GM12878 (cell line): ENCODE results near the gene WDR75. TPM values are rescaled to one million over a fixed set of nuclear protein-coding genes. Genes with fewer than 3 reads are reported as not detected.

ENCODE experiments used
- ATAC-seq: fragments of 200-7000 bp; cut with Tn5 transposase; 3 replicates; pipeline ENCODE4 v1.9.1; 2020; ENCODE audit warnings: mild to moderate bottlenecking, moderate library complexity
- BruUV-seq: library from RNA; stranded (reverse); fragments of 400-500 nt; replicated peaks from 2 replicates; lab custom pipeline; 2021; lab: Mats Ljungman, UMichigan
- CTCF ChIA-PET: fragments of 300-600 bp; sonication (Branson Sonifier 250); formaldehyde crosslinking; extraction: SDS; loops from one replicate; lab custom pipeline; 2021; ENCODE audit warnings: inconsistent platforms; lab: Yijun Ruan, JAX
- POLR2A ChIA-PET: fragments of 350-600 bp; formaldehyde crosslinking; extraction: SDS; loops from one replicate; lab custom pipeline; 2021; ENCODE audit warnings: inconsistent platforms; lab: Charles Lee
- RAD21 ChIA-PET: fragments of 300-600 bp; sonication (Branson Sonifier 250); formaldehyde crosslinking; loops from one replicate; lab custom pipeline; 2023; ENCODE audit warnings: antibody characterized with exemption; ENCODE audit not compliant: unreplicated experiment; lab: Charles Lee
- SMC1A ChIA-PET: fragments of 300-600 bp; sonication (Branson Sonifier 250); formaldehyde crosslinking; loops from one replicate; lab custom pipeline; 2023; ENCODE audit not compliant: unreplicated experiment, uncharacterized antibody; lab: Charles Lee
- DNase-seq: peaks from one replicate; pipeline ENCODE4 v3.0.0-alpha.2; 2011; ENCODE audit warnings: low read depth, low spot score
- FAIRE-seq: peaks from 3 replicates; lab custom pipeline; 2011; peaks lifted over from hg19 to GRCh38; lab: Jason Lieb, UNC
- H2AFZ ChIP-seq: 2 replicates; pipeline ENCODE4 v1.6.0; 2011; ENCODE audit warnings: low read depth, low read length, control low read depth; ENCODE audit not compliant: control insufficient read depth
- H3K27ac ChIP-seq: 2 replicates; pipeline ENCODE4 v1.5.1; 2011; ENCODE audit warnings: control low read depth; ENCODE audit not compliant: control insufficient read depth, insufficient read depth
- H3K27me3 ChIP-seq, 2 experiments: replicated peaks in 1 of 2; 2 replicates each; pipeline versions ENCODE4 v1.6.0 to v1.6.1; 2011; ENCODE audit warnings: low read length in 1 of 2; ENCODE audit not compliant: control insufficient read depth in 2 of 2, insufficient read depth in 2 of 2
- H3K36me3 ChIP-seq, 2 experiments: 2 replicates each; pipeline ENCODE4 v1.5.1; 2011; ENCODE audit warnings: low read length in 1 of 2; ENCODE audit not compliant: control insufficient read depth in 2 of 2, insufficient read depth in 2 of 2
- H3K4me1 ChIP-seq: 2 replicates; pipeline ENCODE4 v1.6.1; 2011; ENCODE audit warnings: mild to moderate bottlenecking, low read length, moderate library complexity, mixed read lengths; ENCODE audit not compliant: control insufficient read depth, insufficient read depth
- H3K4me2 ChIP-seq: 2 replicates; pipeline ENCODE4 v1.6.0; 2011; ENCODE audit warnings: control low read depth; ENCODE audit not compliant: control insufficient read depth, insufficient read depth
- H3K4me3 ChIP-seq: fragments of 200-600 bp; sonication (generic); 2 replicates; pipeline ENCODE4 v1.5.1; 2016
- H3K79me2 ChIP-seq: 2 replicates; pipeline ENCODE4 v1.6.0; 2011; ENCODE audit warnings: low read length; ENCODE audit not compliant: control insufficient read depth, insufficient read depth
- H3K9ac ChIP-seq: 2 replicates; pipeline ENCODE4 v1.8.0; 2011; ENCODE audit warnings: low read length, control low read depth, mixed read lengths; ENCODE audit not compliant: control insufficient read depth, insufficient read depth
- H3K9me3 ChIP-seq: replicated peaks from 3 replicates; pipeline ENCODE4 v1.5.1; 2011; ENCODE audit warnings: mild to moderate bottlenecking, low read length; ENCODE audit not compliant: control insufficient read depth, insufficient read depth
- H4K20me1 ChIP-seq: 2 replicates; pipeline ENCODE4 v1.6.0; 2011; ENCODE audit not compliant: control insufficient read depth, insufficient read depth
- ASH2L ChIP-seq: fragments of 300-600, 200-600 bp; sonication (generic); IDR thresholded peaks from 2 replicates; pipeline ENCODE4 v1.6.1; 2017; ENCODE audit warnings: low read depth, mild to moderate bottlenecking, borderline replicate concordance
- CBFB ChIP-seq: IDR thresholded peaks from 2 replicates; pipeline ENCODE4 v1.6.1; 2016; ENCODE audit warnings: antibody characterized with exemption, low read depth
- EED ChIP-seq: sonication (generic); IDR thresholded peaks from 2 replicates; pipeline ENCODE4 v1.6.1; 2016; ENCODE audit warnings: antibody characterized with exemption, low read depth
- IKZF2 ChIP-seq, 2 experiments: fragments of 450-650 bp; IDR thresholded peaks; 2 replicates each; pipeline ENCODE4 v1.6.1; 2017; ENCODE audit warnings: mild to moderate bottlenecking in 2 of 2, moderate library complexity in 2 of 2
- MTA2 ChIP-seq: fragments of 450-650 bp; IDR thresholded peaks from 2 replicates; pipeline ENCODE4 v1.6.1; 2016; ENCODE audit warnings: low read depth, mild to moderate bottlenecking, moderate library complexity
- SMARCA5 ChIP-seq: fragments of 450-650 bp; IDR thresholded peaks from 2 replicates; pipeline ENCODE4 v1.6.1; 2017; ENCODE audit warnings: mild to moderate bottlenecking
- WRNIP1 ChIP-seq: IDR thresholded peaks from 2 replicates; pipeline ENCODE4 v1.6.1; 2011; ENCODE audit warnings: low read depth, low read length, improper control_type of control experiment, borderline replicate concordance
- YY1 ChIP-seq: IDR thresholded peaks from 2 replicates; pipeline ENCODE4 v1.6.1; 2011; ENCODE audit warnings: low read depth, mild to moderate bottlenecking, low read length
- ZNF207 ChIP-seq: fragments of 450-650 bp; IDR thresholded peaks from 2 replicates; pipeline ENCODE4 v1.6.1; 2014; ENCODE audit warnings: antibody characterized with exemption, mild to moderate bottlenecking, borderline replicate concordance
- WGBS: methylation state at CpG from one replicate; pipeline ENCODE4 v1.1.6; 2016; ENCODE audit warnings: low lambda C conversion rate; ENCODE audit not compliant: insufficient replicate concordance, insufficient coverage; ENCODE audit errors: missing lambda C conversion rate; 5-methylcytosine and 5-hydroxymethylcytosine counted together
- in situ Hi-C: fragments of 300-500 bp; cut with MboI; formaldehyde crosslinking; loops from 9 replicates; pipeline ENCODE4 v1.14.3; 2018; ENCODE audit warnings: mixed read lengths
- intact Hi-C: fragments of 100-400 bp; cut with micrococcal nuclease; formaldehyde crosslinking; loops from one replicate; pipeline ENCODE4 v1.14.2; 2022; ENCODE audit not compliant: unreplicated experiment
- polyA plus RNA-seq, 11 experiments: library from polyadenylated mRNA; depleted of rRNA in 4 of 11; unstranded in 6 of 11; stranded (reverse) in 5 of 11; fragments of >200 nt; fragmentation: Nextera tagmentation in 4 of 11; fragmentation: Illumina TruSeq in 1 of 11; extraction: Ambion mirVana in 4 of 11; extraction: Trizol in 1 of 11; gene quantifications; 1 replicate in 1 of 11; 2 replicates in 10 of 11; pipeline versions ENCODE4 v1.2.1 to v1.2.3, GENCODE V29; 2011 to 2016; ENCODE audit warnings: inconsistent platforms in 2 of 11, missing spikeins in 2 of 11, low read depth in 1 of 11
- total RNA-seq, 4 experiments: library from RNA; depleted of rRNA in 3 of 4; stranded (reverse); fragments of >200 nt in 3 of 4; fragmentation: Illumina TruSeq in 1 of 4; extraction: Trizol in 1 of 4; gene quantifications; 2 replicates each; pipeline versions ENCODE4 v1.2.1 to v1.2.3, GENCODE V29; 2013 to 2021
- TF ChIP-seq, protein P1 (sequence below): fragments of 450-650 bp; IDR thresholded peaks from 2 replicates; pipeline ENCODE4 v1.6.1; 2016; ENCODE audit warnings: mild to moderate bottlenecking, moderate library complexity, borderline replicate concordance
- TF ChIP-seq, protein P2 (sequence below): fragments of 450-650 bp; formaldehyde crosslinking; IDR thresholded peaks from 2 replicates; pipeline ENCODE4 v1.4.0; 2022; ENCODE audit warnings: mild to moderate bottlenecking, moderate library complexity
- TF ChIP-seq, protein P3 (sequence below): fragments of 450-650 bp; IDR thresholded peaks from 2 replicates; pipeline ENCODE4 v1.6.1; 2017; ENCODE audit warnings: mild to moderate bottlenecking, low read depth, inconsistent platforms; ENCODE audit not compliant: poor library complexity, severe bottlenecking
- TF ChIP-seq, protein P4 (sequence below): IDR thresholded peaks from 2 replicates; pipeline ENCODE4 v1.6.1; 2011; ENCODE audit warnings: mild to moderate bottlenecking, low read depth, low read length, moderate library complexity; ENCODE audit not compliant: insufficient replicate concordance

WDR75 gene
- total and polyA plus RNA-seq, 10 of the 15 experiments (the other 5 are each of a cell fraction or from before 2014, with no cell fraction given): 53.1 to 98.5 (median 71.5) TPM

DNA sequence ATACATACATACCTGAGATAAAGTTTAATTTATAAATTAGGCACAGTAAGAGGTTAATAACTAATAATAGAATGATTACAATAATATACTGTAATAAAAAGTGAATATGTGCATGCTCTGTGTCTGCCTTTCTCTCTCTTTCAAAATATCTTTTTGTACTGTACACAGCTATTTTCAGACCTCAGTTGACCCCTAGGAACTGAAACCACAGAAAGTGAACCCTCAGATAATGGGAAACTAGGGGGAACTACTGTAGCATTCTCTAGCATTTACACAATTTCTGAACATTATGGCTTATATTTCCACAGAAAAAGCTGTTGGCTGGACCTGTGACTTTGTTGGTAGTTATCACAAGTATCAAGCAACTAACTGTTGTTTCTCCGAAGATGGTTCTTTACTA, 25.9 kb downstream of the WDR75 start:
- Histone ChIP-seq H3K9me3 (no peaks in the 10 kb centered on the region), H3K27me3 (no peaks in the 10 kb centered on the region), H3K4me2 (no peak overlapping the region), H3K27ac (no peak overlapping the region), H3K36me3 (peaks cover 0 to 36% of the 10 kb centered on the region in 2 experiments), H3K79me2 (no peaks in the 10 kb centered on the region), H3K4me1 (peaks cover 12% of the 10 kb centered on the region; the same call in 1 of the 2 replicates), H4K20me1 (no peaks in the 10 kb centered on the region), H3K4me3 (no peak overlapping the region), H3K9ac (no peak overlapping the region), H2AFZ (no peak overlapping the region)
- no peak for FAIRE-seq
- BruUV-seq: no TSS peak
- no peak for DNase-seq
- intact Hi-C loops: loop anchor here (5.0 kb wide), 1 partner anchor 165 kb away; no protein-coding TSS in a partner anchor
- ChIA-PET POLR2A (no interaction called here), SMC1A (interaction anchor here (0.5 to 1.7 kb wide), 3 partner anchors 11 to 319 kb away, joined by 3 to 4 read pairs (median 3); no protein-coding TSS in a partner anchor), CTCF (interaction anchor here (0.8 to 1.4 kb wide), 3 partner anchors 21 to 192 kb away, joined by 3 to 4 read pairs (median 3); no protein-coding TSS in a partner anchor), RAD21 (no interaction called here)
- in situ Hi-C loops: no loop called here
- no peak for ATAC-seq
- 100% methylated on average over 1 of the region's 1 CpG for WGBS
- no peak for TF ChIP-seq ASH2L
- no peak for TF ChIP-seq EED
- TF ChIP-seq, protein P1, sequence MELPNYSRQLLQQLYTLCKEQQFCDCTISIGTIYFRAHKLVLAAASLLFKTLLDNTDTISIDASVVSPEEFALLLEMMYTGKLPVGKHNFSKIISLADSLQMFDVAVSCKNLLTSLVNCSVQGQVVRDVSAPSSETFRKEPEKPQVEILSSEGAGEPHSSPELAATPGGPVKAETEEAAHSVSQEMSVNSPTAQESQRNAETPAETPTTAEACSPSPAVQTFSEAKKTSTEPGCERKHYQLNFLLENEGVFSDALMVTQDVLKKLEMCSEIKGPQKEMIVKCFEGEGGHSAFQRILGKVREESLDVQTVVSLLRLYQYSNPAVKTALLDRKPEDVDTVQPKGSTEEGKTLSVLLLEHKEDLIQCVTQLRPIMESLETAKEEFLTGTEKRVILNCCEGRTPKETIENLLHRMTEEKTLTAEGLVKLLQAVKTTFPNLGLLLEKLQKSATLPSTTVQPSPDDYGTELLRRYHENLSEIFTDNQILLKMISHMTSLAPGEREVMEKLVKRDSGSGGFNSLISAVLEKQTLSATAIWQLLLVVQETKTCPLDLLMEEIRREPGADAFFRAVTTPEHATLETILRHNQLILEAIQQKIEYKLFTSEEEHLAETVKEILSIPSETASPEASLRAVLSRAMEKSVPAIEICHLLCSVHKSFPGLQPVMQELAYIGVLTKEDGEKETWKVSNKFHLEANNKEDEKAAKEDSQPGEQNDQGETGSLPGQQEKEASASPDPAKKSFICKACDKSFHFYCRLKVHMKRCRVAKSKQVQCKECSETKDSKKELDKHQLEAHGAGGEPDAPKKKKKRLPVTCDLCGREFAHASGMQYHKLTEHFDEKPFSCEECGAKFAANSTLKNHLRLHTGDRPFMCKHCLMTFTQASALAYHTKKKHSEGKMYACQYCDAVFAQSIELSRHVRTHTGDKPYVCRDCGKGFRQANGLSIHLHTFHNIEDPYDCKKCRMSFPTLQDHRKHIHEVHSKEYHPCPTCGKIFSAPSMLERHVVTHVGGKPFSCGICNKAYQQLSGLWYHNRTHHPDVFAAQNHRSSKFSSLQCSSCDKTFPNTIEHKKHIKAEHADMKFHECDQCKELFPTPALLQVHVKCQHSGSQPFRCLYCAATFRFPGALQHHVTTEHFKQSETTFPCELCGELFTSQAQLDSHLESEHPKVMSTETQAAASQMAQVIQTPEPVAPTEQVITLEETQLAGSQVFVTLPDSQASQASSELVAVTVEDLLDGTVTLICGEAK: no peak
- no peak for TF ChIP-seq CBFB
- TF ChIP-seq, protein P2, sequence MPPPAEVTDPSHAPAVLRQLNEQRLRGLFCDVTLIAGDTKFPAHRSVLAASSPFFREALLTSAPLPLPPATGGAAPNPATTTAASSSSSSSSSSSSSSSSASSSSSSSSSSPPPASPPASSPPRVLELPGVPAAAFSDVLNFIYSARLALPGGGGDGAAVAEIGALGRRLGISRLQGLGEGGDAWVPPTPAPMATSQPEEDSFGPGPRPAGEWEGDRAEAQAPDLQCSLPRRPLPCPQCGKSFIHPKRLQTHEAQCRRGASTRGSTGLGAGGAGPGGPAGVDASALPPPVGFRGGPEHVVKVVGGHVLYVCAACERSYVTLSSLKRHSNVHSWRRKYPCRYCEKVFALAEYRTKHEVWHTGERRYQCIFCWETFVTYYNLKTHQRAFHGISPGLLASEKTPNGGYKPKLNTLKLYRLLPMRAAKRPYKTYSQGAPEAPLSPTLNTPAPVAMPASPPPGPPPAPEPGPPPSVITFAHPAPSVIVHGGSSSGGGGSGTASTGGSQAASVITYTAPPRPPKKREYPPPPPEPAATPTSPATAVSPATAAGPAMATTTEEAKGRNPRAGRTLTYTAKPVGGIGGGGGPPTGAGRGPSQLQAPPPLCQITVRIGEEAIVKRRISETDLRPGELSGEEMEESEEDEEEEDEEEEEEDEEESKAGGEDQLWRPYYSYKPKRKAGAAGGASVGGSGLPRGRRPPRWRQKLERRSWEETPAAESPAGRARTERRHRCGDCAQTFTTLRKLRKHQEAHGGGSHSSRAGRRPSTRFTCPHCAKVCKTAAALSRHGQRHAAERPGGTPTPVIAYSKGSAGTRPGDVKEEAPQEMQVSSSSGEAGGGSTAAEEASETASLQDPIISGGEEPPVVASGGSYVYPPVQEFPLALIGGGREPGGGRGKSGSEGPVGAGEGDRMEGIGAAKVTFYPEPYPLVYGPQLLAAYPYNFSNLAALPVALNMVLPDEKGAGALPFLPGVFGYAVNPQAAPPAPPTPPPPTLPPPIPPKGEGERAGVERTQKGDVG (CRISPR knock-in tag): no peak
- TF ChIP-seq, protein P3, sequence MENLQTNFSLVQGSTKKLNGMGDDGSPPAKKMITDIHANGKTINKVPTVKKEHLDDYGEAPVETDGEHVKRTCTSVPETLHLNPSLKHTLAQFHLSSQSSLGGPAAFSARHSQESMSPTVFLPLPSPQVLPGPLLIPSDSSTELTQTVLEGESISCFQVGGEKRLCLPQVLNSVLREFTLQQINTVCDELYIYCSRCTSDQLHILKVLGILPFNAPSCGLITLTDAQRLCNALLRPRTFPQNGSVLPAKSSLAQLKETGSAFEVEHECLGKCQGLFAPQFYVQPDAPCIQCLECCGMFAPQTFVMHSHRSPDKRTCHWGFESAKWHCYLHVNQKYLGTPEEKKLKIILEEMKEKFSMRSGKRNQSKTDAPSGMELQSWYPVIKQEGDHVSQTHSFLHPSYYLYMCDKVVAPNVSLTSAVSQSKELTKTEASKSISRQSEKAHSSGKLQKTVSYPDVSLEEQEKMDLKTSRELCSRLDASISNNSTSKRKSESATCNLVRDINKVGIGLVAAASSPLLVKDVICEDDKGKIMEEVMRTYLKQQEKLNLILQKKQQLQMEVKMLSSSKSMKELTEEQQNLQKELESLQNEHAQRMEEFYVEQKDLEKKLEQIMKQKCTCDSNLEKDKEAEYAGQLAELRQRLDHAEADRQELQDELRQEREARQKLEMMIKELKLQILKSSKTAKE: no peak
- TF ChIP-seq ZNF207: no peak
- TF ChIP-seq WRNIP1: no peak
- TF ChIP-seq SMARCA5: no peak
- no peak for TF ChIP-seq YY1
- no peak for TF ChIP-seq IKZF2 (IDR thresholded peaks at IDR 0.05)
- TF ChIP-seq, protein P4, sequence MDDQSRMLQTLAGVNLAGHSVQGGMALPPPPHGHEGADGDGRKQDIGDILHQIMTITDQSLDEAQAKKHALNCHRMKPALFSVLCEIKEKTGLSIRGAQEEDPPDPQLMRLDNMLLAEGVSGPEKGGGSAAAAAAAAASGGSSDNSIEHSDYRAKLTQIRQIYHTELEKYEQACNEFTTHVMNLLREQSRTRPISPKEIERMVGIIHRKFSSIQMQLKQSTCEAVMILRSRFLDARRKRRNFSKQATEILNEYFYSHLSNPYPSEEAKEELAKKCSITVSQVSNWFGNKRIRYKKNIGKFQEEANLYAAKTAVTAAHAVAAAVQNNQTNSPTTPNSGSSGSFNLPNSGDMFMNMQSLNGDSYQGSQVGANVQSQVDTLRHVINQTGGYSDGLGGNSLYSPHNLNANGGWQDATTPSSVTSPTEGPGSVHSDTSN: no peak
- TF ChIP-seq MTA2: no peak
